GM12865 (cell line): ENCODE measurements around the gene ZMPSTE24.

Source experiments
- DNase-seq: peaks from one replicate; pipeline ENCODE4 v3.0.0; 2010; ENCODE audit warnings: low read depth
- H3K4me3 ChIP-seq: 2 replicates; pipeline ENCODE4 v1.5.1; 2011; ENCODE audit warnings: mild to moderate bottlenecking, low read depth, low read length, control low read depth
- CTCF ChIP-seq: IDR thresholded peaks from 2 replicates; pipeline ENCODE4 v1.5.1; 2011; ENCODE audit warnings: low read length, control low read depth, low read depth, inconsistent platforms; ENCODE audit not compliant: insufficient read depth; ENCODE audit errors: missing control alignments

The ZMPSTE24 gene

GRCh38 chr1:40281853-40282252 is 23.8 kb downstream of the ZMPSTE24 start:
- no peak for DNase-seq
- TF ChIP-seq CTCF: no peak
- H3K4me3 ChIP-seq: no peak overlapping the region

- no peak for TF ChIP-seq CTCF
- DNase-seq: no peak
- no peak overlapping the region for H3K4me3 ChIP-seq
Measured at GRCh38 chr1:40291293-40291692, 33.3 kb downstream of the ZMPSTE24 start.

GRCh38 chr1:40299366-40300248 is 41.6 kb downstream of the ZMPSTE24 start:
- DNase-seq: no peak
- TF ChIP-seq CTCF: no peak
- H3K4me3 ChIP-seq: no peak overlapping the region

- TF ChIP-seq CTCF: no peak
- H3K4me3 ChIP-seq: no peak overlapping the region
Measured at GRCh38 chr1:40300249-40300567, 42.2 kb downstream of the ZMPSTE24 start.

GRCh38 chr1:40300651-40301050 is 42.6 kb downstream of the ZMPSTE24 start:
- no peak for TF ChIP-seq CTCF
- H3K4me3 ChIP-seq: no peak overlapping the region
- no peak for DNase-seq

More at GRCh38 chr1:40300249-40300567, 42.2 kb downstream of the ZMPSTE24 start:
- DNase-seq: no peak

- TF ChIP-seq CTCF: no peak
- no peak overlapping the region for H3K4me3 ChIP-seq
- DNase-seq: no peak
Measured at GRCh38 chr1:40301066-40301465, 43.0 kb downstream of the ZMPSTE24 start.
